Measurements from ENCODE around the gene UQCRHL. TPM values are rescaled to one million over a fixed set of nuclear protein-coding genes. Genes with fewer than 3 reads are reported as not detected.

Gene UQCRHL
- total RNA-seq, 1 experiment from 2014 or later: 11.2 TPM

DNA sequence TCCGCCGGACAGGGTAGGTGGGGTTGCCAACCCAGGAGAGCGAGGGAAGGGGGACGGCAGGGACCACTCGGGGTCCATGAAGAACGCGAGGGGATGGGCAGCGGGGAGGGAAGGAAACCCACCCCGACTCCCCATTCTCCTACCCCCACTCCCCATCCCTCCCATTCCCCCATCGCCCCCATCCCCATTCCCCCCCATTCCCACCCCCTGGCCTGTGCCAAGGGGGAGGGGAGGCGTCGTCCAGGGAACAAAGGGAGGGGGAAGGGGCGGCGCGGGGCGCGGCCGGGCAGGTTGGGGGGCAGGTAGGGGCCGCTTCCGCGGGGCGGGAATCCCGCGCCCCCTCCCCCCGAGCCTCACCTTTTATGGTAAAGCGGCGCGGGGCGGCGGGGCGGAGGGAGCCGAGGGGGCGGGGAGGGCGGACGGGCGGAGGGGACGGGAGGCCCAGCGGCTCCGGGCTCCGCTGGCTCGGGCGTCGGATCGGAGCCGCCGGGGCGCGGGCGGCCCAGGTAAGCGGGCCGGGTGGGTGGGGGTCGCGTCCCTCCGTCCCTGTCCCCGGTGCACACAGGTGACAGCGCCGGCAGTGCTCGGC lies 49.0 kb downstream of the UQCRHL start, which contains the start of gene FBLIM1:
Gene FBLIM1 (plus strand): TSS at position 453 of the 589 bp plus-strand sequence. CDS start 6,189 bp downstream, outside the sequence.
- ChIA-PET POLR2A (ENCODE audit: unreplicated experiment) (no interaction called here), CTCF (interaction anchor here (0.6 kb wide), 1 partner anchor 160 kb away, joined by 4 read pairs; no protein-coding TSS in a partner anchor)
- peak within 1 kb of the TSS; percentile 94 for H3K9ac ChIP-seq (ENCODE audit: low read length)
- H3K9me2 ChIP-seq (replicated peaks; ENCODE audit: low read length): no peaks in the 10 kb centered on the region
- TF ChIP-seq, protein P1, sequence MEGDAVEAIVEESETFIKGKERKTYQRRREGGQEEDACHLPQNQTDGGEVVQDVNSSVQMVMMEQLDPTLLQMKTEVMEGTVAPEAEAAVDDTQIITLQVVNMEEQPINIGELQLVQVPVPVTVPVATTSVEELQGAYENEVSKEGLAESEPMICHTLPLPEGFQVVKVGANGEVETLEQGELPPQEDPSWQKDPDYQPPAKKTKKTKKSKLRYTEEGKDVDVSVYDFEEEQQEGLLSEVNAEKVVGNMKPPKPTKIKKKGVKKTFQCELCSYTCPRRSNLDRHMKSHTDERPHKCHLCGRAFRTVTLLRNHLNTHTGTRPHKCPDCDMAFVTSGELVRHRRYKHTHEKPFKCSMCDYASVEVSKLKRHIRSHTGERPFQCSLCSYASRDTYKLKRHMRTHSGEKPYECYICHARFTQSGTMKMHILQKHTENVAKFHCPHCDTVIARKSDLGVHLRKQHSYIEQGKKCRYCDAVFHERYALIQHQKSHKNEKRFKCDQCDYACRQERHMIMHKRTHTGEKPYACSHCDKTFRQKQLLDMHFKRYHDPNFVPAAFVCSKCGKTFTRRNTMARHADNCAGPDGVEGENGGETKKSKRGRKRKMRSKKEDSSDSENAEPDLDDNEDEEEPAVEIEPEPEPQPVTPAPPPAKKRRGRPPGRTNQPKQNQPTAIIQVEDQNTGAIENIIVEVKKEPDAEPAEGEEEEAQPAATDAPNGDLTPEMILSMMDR (conservative IDR thresholded peaks at IDR 0.05; ENCODE audit: low read depth, low read length): no peak
- TF ChIP-seq EZH2 (IDR thresholded peaks at IDR 0.05; ENCODE audit: low read length, unreplicated experiment) (no peak), EZH2phosphoT487 (IDR thresholded peaks at IDR 0.05; ENCODE audit: borderline replicate concordance, low read length) (no peak)
- H3K36me3 ChIP-seq (ENCODE audit: low read depth, low read length): no peaks in the 10 kb centered on the region
- H3F3A ChIP-seq (ENCODE audit: low read length, unreplicated experiment): no peaks in the 10 kb centered on the region
- peak within 1 kb of the TSS; percentile 21 for H3K27ac ChIP-seq (ENCODE audit: low read length)
- H3K79me2 ChIP-seq (ENCODE audit: low read length): peaks cover 41% of the 10 kb centered on the region
- no peaks in the 10 kb centered on the region for H4K20me1 ChIP-seq (ENCODE audit: low read length)
- no TSS peak for BruUV-seq (replicated peaks)
- intact Hi-C loops (cut with micrococcal nuclease): no loop called here
- ATAC-seq (peak; percentile 34), DNase-seq (peak; percentile 29)
- H3K4me2 ChIP-seq (ENCODE audit: low read length): peak within 1 kb of the TSS; percentile 84
- no peaks in the 10 kb centered on the region for H3K9me3 ChIP-seq (ENCODE audit: low read length)
- peak within 1 kb of the TSS; percentile 73 for H2AFZ ChIP-seq (ENCODE audit: low read length)
- no peaks in the 10 kb centered on the region for H3K27me3 ChIP-seq (ENCODE audit: low read length)
- peak within 1 kb of the TSS; percentile 86 for H3K4me3 ChIP-seq (ENCODE audit: low read length)
- peaks cover 41% of the 10 kb centered on the region for H3K4me1 ChIP-seq (ENCODE audit: insufficient read depth, low read length)

DNA sequence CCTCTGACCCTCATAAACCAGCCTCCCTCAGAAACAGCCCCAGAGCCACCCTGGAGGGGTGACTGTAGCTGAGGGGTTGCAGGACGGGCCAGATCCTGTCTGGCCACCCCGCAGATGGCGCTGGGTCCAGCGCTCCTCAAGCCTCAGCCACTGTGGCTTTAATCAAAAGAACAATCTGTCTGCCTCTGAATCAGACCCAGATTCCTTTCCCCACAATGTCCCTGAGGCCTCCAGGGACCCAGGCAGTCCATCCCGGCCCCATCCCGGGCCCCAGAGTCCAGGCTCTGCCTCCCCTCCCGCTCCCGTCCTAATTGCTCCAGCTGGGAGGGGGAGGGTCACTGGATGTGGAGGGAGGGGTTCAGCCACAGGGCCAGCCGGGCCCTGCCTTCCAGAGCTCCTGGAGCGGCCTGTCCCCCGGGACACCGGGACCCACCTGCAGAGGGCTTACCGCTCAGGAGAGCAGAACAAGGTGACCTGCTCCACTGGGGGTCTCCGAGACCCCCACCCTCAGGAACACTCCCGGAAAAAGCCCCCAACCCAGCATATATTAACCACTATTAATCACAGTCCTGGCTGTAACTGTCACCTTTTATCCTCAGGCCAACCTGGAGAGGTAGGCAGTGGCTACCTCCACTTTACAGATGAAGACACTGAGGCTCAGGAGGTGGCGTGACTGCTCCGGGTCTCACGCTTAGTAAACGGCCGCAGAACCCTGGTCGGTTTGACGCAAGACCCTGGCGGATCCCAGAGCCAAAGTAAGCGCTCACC lies 49.7 kb downstream of the UQCRHL start:
- Histone ChIP-seq H2AFZ (ENCODE audit: low read length) (peak overlapping the region; percentile 11; the same call in 1 of the 2 replicates), H3K27me3 (ENCODE audit: low read length) (no peaks in the 10 kb centered on the region), H3K36me3 (ENCODE audit: low read depth, low read length) (no peaks in the 10 kb centered on the region), H3K4me2 (ENCODE audit: low read length) (peak overlapping the region; percentile 50), H3K9ac (ENCODE audit: low read length) (no peak overlapping the region), H3K4me3 (ENCODE audit: low read length) (peak overlapping the region; percentile 86), H3K27ac (ENCODE audit: low read length) (no peak overlapping the region), H3K9me3 (ENCODE audit: low read length) (no peaks in the 10 kb centered on the region), H3K9me2 (replicated peaks; ENCODE audit: low read length) (no peaks in the 10 kb centered on the region), H3K79me2 (ENCODE audit: low read length) (peaks cover 40% of the 10 kb centered on the region), H4K20me1 (ENCODE audit: low read length) (no peaks in the 10 kb centered on the region), H3K4me1 (ENCODE audit: insufficient read depth, low read length) (peaks cover 41% of the 10 kb centered on the region), H3F3A (ENCODE audit: low read length, unreplicated experiment) (no peaks in the 10 kb centered on the region)
- peak; percentile 34 for DNase-seq
- TSS peak; percentile 12 for BruUV-seq (replicated peaks)
- ChIA-PET POLR2A (ENCODE audit: unreplicated experiment) (no interaction called here), CTCF (no interaction called here)
- no peak for TF ChIP-seq EZH2 (IDR thresholded peaks at IDR 0.05; ENCODE audit: low read length, unreplicated experiment)
- TF ChIP-seq EZH2phosphoT487 (IDR thresholded peaks at IDR 0.05; ENCODE audit: borderline replicate concordance, low read length): no peak
- TF ChIP-seq, protein P1 (conservative IDR thresholded peaks at IDR 0.05; ENCODE audit: low read depth, low read length): no peak
- peak; percentile 0 for ATAC-seq
- intact Hi-C loops (cut with micrococcal nuclease): no loop called here

Other genes starting within 250 kb of the UQCRHL start
- 8.2 and 9.4 TPM in 2 replicates for gene AGMAT, start 222.6 kb downstream of the UQCRHL start, total RNA-seq (2014; rRNA removed)
- 15.0 and 22.0 TPM in 2 replicates for gene DDI2, start 190.2 kb downstream of the UQCRHL start, total RNA-seq (2014; rRNA removed)
- 31.3 and 44.6 TPM in 2 replicates for gene PLEKHM2, start 123.3 kb downstream of the UQCRHL start, total RNA-seq (2014; rRNA removed)
- 0.44 and 2.6 TPM in 2 replicates for gene SLC25A34, start 71.4 kb downstream of the UQCRHL start, total RNA-seq (2014; rRNA removed)
- gene TMEM82, start 65.2 kb downstream of the UQCRHL start, total RNA-seq (2014; rRNA removed): not detected in 2 replicates
- 74.1 and 90.0 TPM in 2 replicates for gene FBLIM1, start 48.9 kb downstream of the UQCRHL start, total RNA-seq (2014; rRNA removed)
- gene SPEN, start 40.1 kb upstream of the UQCRHL start, total RNA-seq (2014; rRNA removed): 26.7 and 35.7 TPM in 2 replicates
- 44.2 and 55.2 TPM in 2 replicates for gene ZBTB17, start 168.5 kb upstream of the UQCRHL start, total RNA-seq (2014; rRNA removed)
- gene SRARP, start 196.6 kb upstream of the UQCRHL start, total RNA-seq (2014; rRNA removed): not detected in 2 replicates
- gene HSPB7, start 210.4 kb upstream of the UQCRHL start, total RNA-seq (2014; rRNA removed): not detected in 2 replicates
- gene CLCNKA, start 214.4 kb upstream of the UQCRHL start, total RNA-seq (2014; rRNA removed): not detected in 2 replicates
- not detected in 2 replicates for gene CLCNKB, start 236.1 kb upstream of the UQCRHL start, total RNA-seq (2014; rRNA removed)

All from PC-3 (cell line).